HG03565 (cell line): ENCODE measurements around the gene POTEM.
"Not testable (repeated sequence)": the region's sequence is repeated elsewhere in the genome, so short reads cannot be mapped to it uniquely, and the experiment has no call there.

Experiments used
- ATAC-seq: cut with Tn5 transposase; IDR thresholded peaks from one replicate; pipeline ENCODE4 v1.9.1; 2021; ENCODE audit warnings: mild to moderate bottlenecking, moderate library complexity; ENCODE audit not compliant: unreplicated experiment

POTEM gene

DNA sequence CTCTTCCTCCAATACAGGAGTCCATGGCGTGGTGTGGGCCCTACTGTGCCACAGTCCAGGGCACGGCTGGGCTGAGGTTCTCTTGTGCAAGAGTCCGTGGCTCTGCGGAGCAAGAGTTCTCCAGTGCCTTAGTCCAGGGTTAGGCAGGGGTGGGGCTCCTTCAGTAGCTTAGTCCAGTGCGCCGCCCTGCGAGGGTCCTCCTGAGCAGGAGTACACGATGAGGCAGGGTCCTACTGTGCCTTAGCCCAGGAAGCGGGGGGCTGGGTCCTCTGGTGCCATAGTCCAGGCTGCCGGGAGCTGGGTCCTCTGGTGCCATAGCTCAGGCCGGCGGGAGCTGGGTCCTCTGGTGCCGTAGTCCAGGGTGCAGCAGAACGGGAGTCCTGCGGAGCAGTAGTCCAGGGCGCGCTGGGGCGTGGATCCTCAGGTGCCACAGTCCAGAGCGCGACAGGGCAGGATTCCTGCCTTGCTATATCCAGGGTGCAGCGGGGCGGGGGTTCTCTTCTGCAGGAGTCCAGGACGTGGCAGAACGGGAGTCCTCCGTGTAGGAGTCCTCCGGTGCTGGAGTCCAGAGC lies 69.7 kb downstream of the POTEM start:
- ATAC-seq = not testable (repeated sequence)

DNA sequence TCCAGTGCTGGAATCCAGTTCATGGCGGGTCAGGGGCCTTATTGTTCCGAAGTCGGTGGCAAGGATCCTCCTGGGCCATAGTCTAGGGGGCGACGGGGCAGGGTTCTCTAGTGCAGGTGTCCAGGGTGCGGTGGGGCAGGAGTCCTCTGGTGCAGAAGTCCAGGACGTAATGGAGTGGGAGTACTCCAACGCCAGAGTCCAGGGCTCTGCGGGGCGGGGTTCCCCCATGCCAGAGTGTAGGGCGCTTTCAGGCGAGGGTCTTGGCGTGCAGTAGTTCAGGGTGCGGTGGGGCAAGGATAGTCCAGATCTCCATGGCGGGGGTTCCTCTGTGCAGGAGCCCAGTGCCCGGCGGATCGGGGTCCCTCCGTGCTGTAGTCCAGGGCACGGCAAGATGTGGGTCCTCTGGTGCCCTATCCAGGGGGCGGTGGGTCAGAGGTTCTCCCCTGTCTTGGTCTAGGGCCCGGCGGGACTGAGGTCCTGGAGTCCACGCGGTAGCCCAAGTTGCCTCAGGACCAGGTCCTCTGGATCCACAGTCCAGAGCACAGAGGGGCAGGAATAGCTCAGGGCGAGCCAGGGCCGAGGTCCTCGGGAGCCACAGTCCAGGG lies 70.9 kb downstream of the POTEM start:
- ATAC-seq = not testable (repeated sequence)

DNA sequence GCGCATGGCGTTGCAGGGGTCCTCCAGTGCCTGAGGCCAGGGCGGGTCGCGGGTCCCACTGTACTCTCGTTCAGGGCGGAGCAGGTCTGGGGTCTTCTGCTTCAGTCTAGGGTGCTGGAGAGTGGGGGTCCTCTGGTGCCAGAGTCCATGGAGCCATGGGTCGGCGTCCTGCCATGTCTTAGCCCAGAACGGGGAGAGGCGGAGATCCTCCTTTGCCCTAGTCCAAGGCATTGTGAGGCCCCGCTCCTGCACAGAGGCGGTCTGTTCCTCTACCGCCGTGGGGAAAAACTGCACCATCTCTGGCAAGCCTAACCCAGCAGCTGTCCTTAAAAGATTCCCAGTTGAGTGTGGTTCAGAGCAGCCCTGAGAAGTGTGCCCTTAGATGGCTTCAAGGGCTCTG lies 71.6 kb downstream of the POTEM start:
- not testable (repeated sequence) for ATAC-seq

DNA sequence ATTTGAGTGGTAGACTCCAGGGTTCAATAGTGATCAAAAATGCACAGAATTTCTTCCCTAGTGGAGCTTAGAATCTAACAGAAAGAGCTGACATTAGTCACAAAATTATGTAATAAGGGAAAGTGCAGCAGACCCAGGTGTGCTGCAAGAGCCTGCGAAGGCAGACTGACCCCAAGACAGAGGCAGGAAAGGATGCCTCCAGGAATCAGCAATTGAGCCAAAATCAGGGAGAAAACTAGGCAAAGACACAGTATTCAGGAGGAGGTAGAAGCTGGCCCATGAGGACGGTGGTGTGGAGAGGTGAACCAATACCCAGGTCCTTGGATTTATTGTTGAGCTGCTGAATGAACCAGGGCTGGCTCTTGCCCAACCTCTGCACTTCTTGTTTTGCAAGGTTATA lies 76.2 kb downstream of the POTEM start:
- ATAC-seq = not testable (repeated sequence)
